ENCODE results near the gene BCR.

GRCh38 chr22:23263651-23264555, 83.6 kb downstream of the BCR start:
- TF ChIP-seq, protein P1, sequence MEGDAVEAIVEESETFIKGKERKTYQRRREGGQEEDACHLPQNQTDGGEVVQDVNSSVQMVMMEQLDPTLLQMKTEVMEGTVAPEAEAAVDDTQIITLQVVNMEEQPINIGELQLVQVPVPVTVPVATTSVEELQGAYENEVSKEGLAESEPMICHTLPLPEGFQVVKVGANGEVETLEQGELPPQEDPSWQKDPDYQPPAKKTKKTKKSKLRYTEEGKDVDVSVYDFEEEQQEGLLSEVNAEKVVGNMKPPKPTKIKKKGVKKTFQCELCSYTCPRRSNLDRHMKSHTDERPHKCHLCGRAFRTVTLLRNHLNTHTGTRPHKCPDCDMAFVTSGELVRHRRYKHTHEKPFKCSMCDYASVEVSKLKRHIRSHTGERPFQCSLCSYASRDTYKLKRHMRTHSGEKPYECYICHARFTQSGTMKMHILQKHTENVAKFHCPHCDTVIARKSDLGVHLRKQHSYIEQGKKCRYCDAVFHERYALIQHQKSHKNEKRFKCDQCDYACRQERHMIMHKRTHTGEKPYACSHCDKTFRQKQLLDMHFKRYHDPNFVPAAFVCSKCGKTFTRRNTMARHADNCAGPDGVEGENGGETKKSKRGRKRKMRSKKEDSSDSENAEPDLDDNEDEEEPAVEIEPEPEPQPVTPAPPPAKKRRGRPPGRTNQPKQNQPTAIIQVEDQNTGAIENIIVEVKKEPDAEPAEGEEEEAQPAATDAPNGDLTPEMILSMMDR (conservative IDR thresholded peaks at IDR 0.05; ENCODE audit: low read length), result no peak
- no peak for TF ChIP-seq EZH2phosphoT487 (IDR thresholded peaks at IDR 0.05; ENCODE audit: borderline replicate concordance, low read depth, low read length)
